ENCODE data around the gene HLA-E.

HLA-E gene

GRCh38 chr6:30530014-30530413 is 40.7 kb downstream of the HLA-E start:
- no peak for TF ChIP-seq CTCF (conservative IDR thresholded peaks at IDR 0.05; ENCODE audit: low read depth, low read length)
- DNase-seq (ENCODE audit: low read depth) = no peak
- no peak overlapping the region for H3K4me3 ChIP-seq (ENCODE audit: low read length)

- no peak overlapping the region for H3K4me3 ChIP-seq (ENCODE audit: low read length)
- no peak for DNase-seq (ENCODE audit: low read depth)
- no peak for TF ChIP-seq CTCF (conservative IDR thresholded peaks at IDR 0.05; ENCODE audit: low read depth, low read length)
Measured at GRCh38 chr6:30533460-30534294, 44.4 kb downstream of the HLA-E start.

- no peak for DNase-seq (ENCODE audit: low read depth)
- TF ChIP-seq CTCF (conservative IDR thresholded peaks at IDR 0.05; ENCODE audit: low read depth, low read length) = no peak
- H3K4me3 ChIP-seq (ENCODE audit: low read length) = no peak overlapping the region
Measured at GRCh38 chr6:30537931-30538330, 48.6 kb downstream of the HLA-E start.

GRCh38 chr6:30541515-30542403 is 52.5 kb downstream of the HLA-E start:
- H3K4me3 ChIP-seq (ENCODE audit: low read length) = peak overlapping the region; percentile 42
- no peak for DNase-seq (ENCODE audit: low read depth)
- peak; percentile 100 for TF ChIP-seq CTCF (conservative IDR thresholded peaks at IDR 0.05; ENCODE audit: low read depth, low read length)

GRCh38 chr6:30542404-30542725 is 53.1 kb downstream of the HLA-E start:
- no peak overlapping the region for H3K4me3 ChIP-seq (ENCODE audit: low read length)
- TF ChIP-seq CTCF (conservative IDR thresholded peaks at IDR 0.05; ENCODE audit: low read depth, low read length) = no peak
- DNase-seq (ENCODE audit: low read depth) = no peak

GRCh38 chr6:30542915-30543314 is 53.6 kb downstream of the HLA-E start:
- no peak for DNase-seq (ENCODE audit: low read depth)
- TF ChIP-seq CTCF (conservative IDR thresholded peaks at IDR 0.05; ENCODE audit: low read depth, low read length) = no peak
- H3K4me3 ChIP-seq (ENCODE audit: low read length) = no peak overlapping the region
